K562 (cell line): Measurements from ENCODE around the gene MYO3B. TPM values are rescaled to one million over a fixed set of nuclear protein-coding genes. Genes with fewer than 3 reads are reported as not detected.

ENCODE experiments used
- ARID2 ChIP-seq: fragments of 450-650 bp; IDR thresholded peaks from 2 replicates; pipeline ENCODE4 v1.6.1; 2017; ENCODE audit warnings: antibody characterized with exemption, mild to moderate bottlenecking
- CBX3 ChIP-seq, 2 experiments: IDR thresholded peaks; 1 replicate in 1 of 2; 2 replicates in 1 of 2; pipeline ENCODE4 v1.6.1; 2012; ENCODE audit warnings: inconsistent platforms in 2 of 2, low read length in 2 of 2, borderline replicate concordance in 1 of 2, control low read depth in 1 of 2
- CBX8 ChIP-seq: fragments of 200-600 bp; sonication (generic); IDR thresholded peaks from 2 replicates; pipeline ENCODE4 v1.6.1; 2012; ENCODE audit warnings: borderline replicate concordance, mixed run types, low read depth, mild to moderate bottlenecking, moderate library complexity, mixed read lengths, low read length, control low read depth, inconsistent platforms; ENCODE audit not compliant: poor library complexity, severe bottlenecking; ENCODE audit errors: extremely low read depth
- CHD1 ChIP-seq: fragments of 200-600 bp; sonication (generic); IDR thresholded peaks from one replicate; pipeline ENCODE4 v1.6.1; 2012; ENCODE audit warnings: mild to moderate bottlenecking, moderate library complexity, low read length, inconsistent platforms
- DPF2 ChIP-seq: fragments of 450-650 bp; IDR thresholded peaks from 2 replicates; pipeline ENCODE4 v1.6.1; 2016
- ELF2 ChIP-seq: fragments of 250-450 bp; sonication (Bioruptor Pico); IDR thresholded peaks from 2 replicates; pipeline ENCODE4 v1.5.0; 2021; ENCODE audit warnings: mild to moderate bottlenecking
- FOXJ2 ChIP-seq: fragments of 200-800 bp; sonication (Bioruptor generic); IDR thresholded peaks from 2 replicates; pipeline ENCODE4 v1.6.1; 2016; ENCODE audit warnings: missing genetic modification characterization, missing compliant biosample characterization
- KLF1 ChIP-seq: fragments of 450-650 bp; IDR thresholded peaks from 2 replicates; pipeline ENCODE4 v1.6.1; 2016; ENCODE audit warnings: missing genetic modification characterization, missing compliant biosample characterization
- NEUROD1 ChIP-seq: fragments of 150-350 bp; IDR thresholded peaks from 2 replicates; pipeline ENCODE4 v1.6.1; 2014; ENCODE audit warnings: borderline replicate concordance, low read length, low read depth; ENCODE audit not compliant: partially characterized antibody
- NFRKB ChIP-seq: fragments of 450-650 bp; IDR thresholded peaks from 2 replicates; pipeline ENCODE4 v1.6.1; 2016; ENCODE audit warnings: low read depth
- PHF21A ChIP-seq: fragments of 450-650 bp; IDR thresholded peaks from 2 replicates; pipeline ENCODE4 v1.6.1; 2017; ENCODE audit warnings: low read depth, borderline replicate concordance
- PRMT5 ChIP-seq: sonication (generic); formaldehyde crosslinking; IDR thresholded peaks from 2 replicates; pipeline ENCODE4 v1.5.0; 2020; ENCODE audit warnings: missing genetic modification reagents
- TARDBP ChIP-seq: fragments of 450-650 bp; IDR thresholded peaks from 2 replicates; pipeline ENCODE4 v1.6.1; 2016
- XRCC3 ChIP-seq: fragments of 450-650 bp; IDR thresholded peaks from 2 replicates; pipeline ENCODE4 v1.6.1; 2017; ENCODE audit warnings: mild to moderate bottlenecking, moderate library complexity
- ZBTB17 ChIP-seq: fragments of 450-650 bp; formaldehyde crosslinking; IDR thresholded peaks from 2 replicates; pipeline ENCODE4 v1.4.0; 2020; ENCODE audit warnings: mild to moderate bottlenecking
- ZNF444 ChIP-seq: fragments of 250-450 bp; sonication (Bioruptor Pico); IDR thresholded peaks from 2 replicates; pipeline ENCODE4 v1.4.0; 2020; ENCODE audit warnings: mild to moderate bottlenecking, moderate library complexity
- polyA plus RNA-seq, 8 experiments: library from polyadenylated mRNA; depleted of rRNA in 4 of 8; stranded (reverse) in 5 of 8; unstranded in 3 of 8; fragments of >200 nt; fragmentation: Nextera tagmentation in 2 of 8; fragmentation: Illumina TruSeq in 1 of 8; extraction: Ambion mirVana in 2 of 8; extraction: Trizol in 1 of 8; gene quantifications; 2 replicates each; pipeline versions ENCODE4 v1.2.1 to v1.2.3, GENCODE V29; 2011 to 2014; ENCODE audit warnings: inconsistent platforms in 1 of 8, missing spikeins in 1 of 8
- total RNA-seq, 7 experiments: library from RNA; depleted of rRNA in 6 of 7; stranded (reverse); fragments of >200 nt in 6 of 7; fragmentation: Illumina TruSeq in 2 of 7; extraction: Trizol in 2 of 7; gene quantifications; 2 replicates each; pipeline versions ENCODE4 v1.2.1 to v1.2.3, GENCODE V29; 2011 to 2021; ENCODE audit warnings: low replicate concordance in 1 of 7
- TF ChIP-seq, protein P1 (sequence below): fragments of 450-650 bp; IDR thresholded peaks from 2 replicates; pipeline ENCODE4 v1.6.1; 2016; ENCODE audit warnings: low read depth
- TF ChIP-seq, protein P2 (sequence below): fragments of 250-450 bp; sonication (Bioruptor Pico); IDR thresholded peaks from 2 replicates; pipeline ENCODE4 v1.5.0; 2021
- TF ChIP-seq, protein P3 (sequence below): fragments of 450-650 bp; formaldehyde crosslinking; IDR thresholded peaks from 2 replicates; pipeline ENCODE4 v1.4.0; 2022; ENCODE audit warnings: missing genetic modification characterization

Gene MYO3B
- total and polyA plus RNA-seq, 9 of the 15 experiments (the other 6 are each of a cell fraction or from before 2014, with no cell fraction given), result 2.7 to 6.5 (median 3.6) TPM

DNA sequence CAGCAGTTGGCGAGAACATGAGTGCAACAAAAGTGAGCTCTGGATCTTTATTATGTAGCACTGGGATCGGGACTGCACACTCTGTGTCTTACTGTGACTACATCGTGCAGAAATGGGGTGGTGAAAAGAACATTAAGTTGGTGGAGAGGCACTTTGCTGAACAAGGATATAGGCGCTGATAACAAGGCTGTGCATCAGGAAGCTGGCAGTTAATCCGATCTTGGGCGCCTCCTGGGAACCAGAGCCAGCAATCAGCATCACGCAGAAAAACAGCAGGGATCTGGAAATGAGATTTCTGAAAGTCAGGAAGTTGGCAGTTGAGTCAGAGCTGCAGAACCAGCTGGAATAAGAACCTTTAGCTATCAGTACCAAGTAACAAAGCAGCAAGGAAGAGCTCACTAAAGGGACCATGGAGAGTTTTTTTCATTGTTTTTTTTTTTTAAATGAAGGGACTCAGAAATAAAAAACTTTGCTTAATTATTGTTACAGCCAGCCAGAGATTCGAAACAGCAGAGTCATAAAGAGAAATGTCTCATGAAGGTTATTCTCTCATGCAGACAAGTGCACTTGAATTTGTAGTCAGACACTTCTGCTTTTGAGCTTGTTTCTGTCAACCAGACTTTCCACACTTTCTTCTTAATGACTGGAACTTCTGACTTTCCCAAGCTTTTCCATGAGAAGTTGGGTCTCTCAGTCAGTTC is 22.8 kb upstream of the MYO3B start (continued):
- TF ChIP-seq, protein P1, sequence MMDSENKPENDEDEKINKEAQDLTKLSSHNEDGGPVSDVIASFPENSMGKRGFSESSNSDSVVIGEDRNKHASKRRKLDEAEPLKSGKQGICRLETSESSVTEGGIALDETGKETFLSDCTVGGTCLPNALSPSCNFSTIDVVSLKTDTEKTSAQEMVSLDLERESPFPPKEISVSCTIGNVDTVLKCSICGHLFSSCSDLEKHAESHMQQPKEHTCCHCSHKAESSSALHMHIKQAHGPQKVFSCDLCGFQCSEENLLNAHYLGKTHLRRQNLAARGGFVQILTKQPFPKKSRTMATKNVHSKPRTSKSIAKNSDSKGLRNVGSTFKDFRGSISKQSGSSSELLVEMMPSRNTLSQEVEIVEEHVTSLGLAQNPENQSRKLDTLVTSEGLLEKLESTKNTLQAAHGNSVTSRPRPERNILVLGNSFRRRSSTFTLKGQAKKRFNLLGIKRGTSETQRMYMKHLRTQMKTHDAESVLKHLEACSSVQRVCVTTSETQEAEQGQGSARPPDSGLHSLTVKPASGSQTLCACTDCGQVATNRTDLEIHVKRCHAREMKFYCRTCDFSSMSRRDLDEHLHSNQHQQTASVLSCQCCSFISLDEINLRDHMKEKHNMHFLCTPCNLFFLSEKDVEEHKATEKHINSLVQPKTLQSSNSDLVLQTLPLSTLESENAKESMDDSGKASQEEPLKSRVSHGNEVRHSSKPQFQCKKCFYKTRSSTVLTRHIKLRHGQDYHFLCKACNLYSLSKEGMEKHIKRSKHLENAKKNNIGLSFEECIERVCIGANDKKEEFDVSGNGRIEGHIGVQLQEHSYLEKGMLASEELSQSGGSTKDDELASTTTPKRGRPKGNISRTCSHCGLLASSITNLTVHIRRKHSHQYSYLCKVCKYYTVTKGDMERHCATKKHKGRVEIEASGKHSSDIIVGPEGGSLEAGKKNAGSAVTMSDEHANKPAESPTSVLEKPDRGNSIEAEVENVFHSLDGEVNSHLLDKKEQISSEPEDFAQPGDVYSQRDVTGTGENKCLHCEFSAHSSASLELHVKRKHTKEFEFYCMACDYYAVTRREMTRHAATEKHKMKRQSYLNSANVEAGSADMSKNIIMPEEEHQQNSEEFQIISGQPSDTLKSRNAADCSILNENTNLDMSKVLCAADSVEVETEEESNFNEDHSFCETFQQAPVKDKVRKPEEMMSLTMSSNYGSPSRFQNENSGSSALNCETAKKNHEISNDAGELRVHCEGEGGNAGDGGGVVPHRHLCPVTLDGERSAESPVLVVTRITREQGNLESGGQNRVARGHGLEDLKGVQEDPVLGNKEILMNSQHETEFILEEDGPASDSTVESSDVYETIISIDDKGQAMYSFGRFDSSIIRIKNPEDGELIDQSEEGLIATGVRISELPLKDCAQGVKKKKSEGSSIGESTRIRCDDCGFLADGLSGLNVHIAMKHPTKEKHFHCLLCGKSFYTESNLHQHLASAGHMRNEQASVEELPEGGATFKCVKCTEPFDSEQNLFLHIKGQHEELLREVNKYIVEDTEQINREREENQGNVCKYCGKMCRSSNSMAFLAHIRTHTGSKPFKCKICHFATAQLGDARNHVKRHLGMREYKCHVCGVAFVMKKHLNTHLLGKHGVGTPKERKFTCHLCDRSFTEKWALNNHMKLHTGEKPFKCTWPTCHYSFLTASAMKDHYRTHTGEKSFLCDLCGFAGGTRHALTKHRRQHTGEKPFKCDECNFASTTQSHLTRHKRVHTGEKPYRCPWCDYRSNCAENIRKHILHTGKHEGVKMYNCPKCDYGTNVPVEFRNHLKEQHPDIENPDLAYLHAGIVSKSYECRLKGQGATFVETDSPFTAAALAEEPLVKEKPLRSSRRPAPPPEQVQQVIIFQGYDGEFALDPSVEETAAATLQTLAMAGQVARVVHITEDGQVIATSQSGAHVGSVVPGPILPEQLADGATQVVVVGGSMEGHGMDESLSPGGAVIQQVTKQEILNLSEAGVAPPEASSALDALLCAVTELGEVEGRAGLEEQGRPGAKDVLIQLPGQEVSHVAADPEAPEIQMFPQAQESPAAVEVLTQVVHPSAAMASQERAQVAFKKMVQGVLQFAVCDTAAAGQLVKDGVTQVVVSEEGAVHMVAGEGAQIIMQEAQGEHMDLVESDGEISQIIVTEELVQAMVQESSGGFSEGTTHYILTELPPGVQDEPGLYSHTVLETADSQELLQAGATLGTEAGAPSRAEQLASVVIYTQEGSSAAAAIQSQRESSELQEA, result no peak
- TF ChIP-seq CBX3 (IDR thresholded peaks at IDR 0.05; ENCODE audit: borderline replicate concordance in 1 of 2, low read length in 2 of 2) (no peak), PRMT5 (CRISPR knock-in tag) (no peak), ELF2 (CRISPR knock-in tag) (no peak), CHD1 (no peak), CBX8 (no peak), ZBTB17 (CRISPR knock-in tag) (no peak), XRCC3 (no peak), NEUROD1 (peak; percentile 29), ZNF444 (CRISPR knock-in tag) (no peak), KLF1 (tag) (no peak), TARDBP (no peak), DPF2 (peak; percentile 84), NFRKB (0 out of 2 replicates have a peak, but pooled peaks have one; percentile 8), ARID2 (no peak), FOXJ2 (tag) (no peak), PHF21A (no peak)
- TF ChIP-seq, protein P2, sequence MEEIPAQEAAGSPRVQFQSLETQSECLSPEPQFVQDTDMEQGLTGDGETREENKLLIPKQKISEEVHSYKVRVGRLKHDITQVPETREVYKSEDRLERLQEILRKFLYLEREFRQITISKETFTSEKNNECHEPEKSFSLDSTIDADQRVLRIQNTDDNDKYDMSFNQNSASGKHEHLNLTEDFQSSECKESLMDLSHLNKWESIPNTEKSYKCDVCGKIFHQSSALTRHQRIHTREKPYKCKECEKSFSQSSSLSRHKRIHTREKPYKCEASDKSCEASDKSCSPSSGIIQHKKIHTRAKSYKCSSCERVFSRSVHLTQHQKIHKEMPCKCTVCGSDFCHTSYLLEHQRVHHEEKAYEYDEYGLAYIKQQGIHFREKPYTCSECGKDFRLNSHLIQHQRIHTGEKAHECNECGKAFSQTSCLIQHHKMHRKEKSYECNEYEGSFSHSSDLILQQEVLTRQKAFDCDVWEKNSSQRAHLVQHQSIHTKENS (CRISPR knock-in tag), result no peak
- TF ChIP-seq, protein P3, sequence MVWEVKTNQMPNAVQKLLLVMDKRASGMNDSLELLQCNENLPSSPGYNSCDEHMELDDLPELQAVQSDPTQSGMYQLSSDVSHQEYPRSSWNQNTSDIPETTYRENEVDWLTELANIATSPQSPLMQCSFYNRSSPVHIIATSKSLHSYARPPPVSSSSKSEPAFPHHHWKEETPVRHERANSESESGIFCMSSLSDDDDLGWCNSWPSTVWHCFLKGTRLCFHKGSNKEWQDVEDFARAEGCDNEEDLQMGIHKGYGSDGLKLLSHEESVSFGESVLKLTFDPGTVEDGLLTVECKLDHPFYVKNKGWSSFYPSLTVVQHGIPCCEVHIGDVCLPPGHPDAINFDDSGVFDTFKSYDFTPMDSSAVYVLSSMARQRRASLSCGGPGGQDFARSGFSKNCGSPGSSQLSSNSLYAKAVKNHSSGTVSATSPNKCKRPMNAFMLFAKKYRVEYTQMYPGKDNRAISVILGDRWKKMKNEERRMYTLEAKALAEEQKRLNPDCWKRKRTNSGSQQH (CRISPR knock-in tag), result no peak
